GM06990 (cell line): Measurements from ENCODE around the gene B4GALNT3.

Experiments used
- DNase-seq: peaks from one replicate; pipeline ENCODE4 v3.0.0-alpha.2; 2011; ENCODE audit not compliant: insufficient read length; ENCODE audit errors: extremely low read depth
- H3K27me3 ChIP-seq: replicated peaks from 2 replicates; pipeline ENCODE4 v1.6.0; 2011; ENCODE audit warnings: low read length; ENCODE audit not compliant: control insufficient read depth, insufficient read depth
- H3K36me3 ChIP-seq: 2 replicates; pipeline ENCODE4 v1.5.1; 2011; ENCODE audit warnings: low read length; ENCODE audit not compliant: control insufficient read depth, insufficient read depth
- H3K4me3 ChIP-seq: replicated peaks from 2 replicates; pipeline ENCODE4 v1.5.1; 2011; ENCODE audit warnings: low read depth, mild to moderate bottlenecking, control low read depth, low read length
- TF ChIP-seq, protein P1 (sequence below): IDR thresholded peaks from 2 replicates; pipeline ENCODE4 v1.5.1; 2011; ENCODE audit warnings: low read length, control low read depth, mild to moderate bottlenecking, inconsistent platforms; ENCODE audit not compliant: insufficient read depth, poor library complexity, severe bottlenecking

B4GALNT3 gene

DNA sequence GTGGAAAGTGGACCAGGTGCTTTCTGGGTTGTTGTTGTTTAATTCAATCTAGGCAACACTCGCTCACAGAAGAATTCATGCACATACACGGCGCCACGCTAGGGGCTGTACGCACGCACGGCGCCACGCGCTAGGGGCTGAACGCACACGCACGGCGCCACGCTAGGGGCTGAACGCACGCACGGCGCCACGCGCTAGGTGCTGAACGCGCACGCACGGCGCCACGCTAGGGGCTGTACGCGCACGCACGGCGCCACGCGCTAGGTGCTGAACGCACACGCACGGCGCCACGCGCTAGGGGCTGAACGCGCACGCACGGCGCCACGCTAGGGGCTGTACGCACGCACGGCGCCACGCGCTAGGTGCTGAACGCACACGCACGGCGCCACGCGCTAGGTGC is 149.2 kb downstream of the B4GALNT3 start:
- Histone ChIP-seq H3K27me3 (no peaks in the 10 kb centered on the region), H3K36me3 (no peaks in the 10 kb centered on the region), H3K4me3 (no peak overlapping the region)
- DNase-seq, result no peak
- TF ChIP-seq, protein P1, sequence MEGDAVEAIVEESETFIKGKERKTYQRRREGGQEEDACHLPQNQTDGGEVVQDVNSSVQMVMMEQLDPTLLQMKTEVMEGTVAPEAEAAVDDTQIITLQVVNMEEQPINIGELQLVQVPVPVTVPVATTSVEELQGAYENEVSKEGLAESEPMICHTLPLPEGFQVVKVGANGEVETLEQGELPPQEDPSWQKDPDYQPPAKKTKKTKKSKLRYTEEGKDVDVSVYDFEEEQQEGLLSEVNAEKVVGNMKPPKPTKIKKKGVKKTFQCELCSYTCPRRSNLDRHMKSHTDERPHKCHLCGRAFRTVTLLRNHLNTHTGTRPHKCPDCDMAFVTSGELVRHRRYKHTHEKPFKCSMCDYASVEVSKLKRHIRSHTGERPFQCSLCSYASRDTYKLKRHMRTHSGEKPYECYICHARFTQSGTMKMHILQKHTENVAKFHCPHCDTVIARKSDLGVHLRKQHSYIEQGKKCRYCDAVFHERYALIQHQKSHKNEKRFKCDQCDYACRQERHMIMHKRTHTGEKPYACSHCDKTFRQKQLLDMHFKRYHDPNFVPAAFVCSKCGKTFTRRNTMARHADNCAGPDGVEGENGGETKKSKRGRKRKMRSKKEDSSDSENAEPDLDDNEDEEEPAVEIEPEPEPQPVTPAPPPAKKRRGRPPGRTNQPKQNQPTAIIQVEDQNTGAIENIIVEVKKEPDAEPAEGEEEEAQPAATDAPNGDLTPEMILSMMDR, result no peak

DNA sequence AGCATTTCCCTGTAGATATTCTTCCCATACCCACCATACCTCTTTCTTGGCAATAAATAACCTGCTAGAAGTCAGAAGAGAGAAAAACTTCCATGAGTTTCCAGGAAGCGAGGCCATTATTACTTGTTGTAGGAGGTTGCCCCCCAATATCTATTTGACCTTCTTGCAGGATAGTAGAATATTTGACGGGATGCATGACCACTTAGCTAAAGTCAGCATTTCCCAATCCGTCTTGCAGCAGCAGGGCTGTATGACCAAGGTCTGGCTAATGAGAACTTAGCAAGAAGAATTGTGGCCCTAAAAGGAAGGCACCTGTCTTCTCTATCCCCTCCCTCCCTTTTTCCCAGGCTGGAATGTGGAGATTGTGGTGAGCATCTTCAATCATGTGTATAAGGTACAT is 152.0 kb downstream of the B4GALNT3 start:
- no peaks in the 10 kb centered on the region for H3K36me3 ChIP-seq
- no peak overlapping the region for H3K4me3 ChIP-seq
- no peaks in the 10 kb centered on the region for H3K27me3 ChIP-seq
- TF ChIP-seq, protein P1, result no peak
- no peak for DNase-seq

GRCh38 chr12:612293-612692 is 152.6 kb downstream of the B4GALNT3 start:
- no peaks in the 10 kb centered on the region for H3K36me3 ChIP-seq
- TF ChIP-seq, protein P1, result no peak
- no peak for DNase-seq
- no peaks in the 10 kb centered on the region for H3K27me3 ChIP-seq
- H3K4me3 ChIP-seq, result no peak overlapping the region

GRCh38 chr12:612886-613285 is 153.1 kb downstream of the B4GALNT3 start:
- TF ChIP-seq, protein P1, result no peak
- Histone ChIP-seq H3K27me3 (no peaks in the 10 kb centered on the region), H3K36me3 (no peaks in the 10 kb centered on the region), H3K4me3 (no peak overlapping the region)
- no peak for DNase-seq
